ENCODE data around the gene ZBTB42. TPM values are rescaled to one million over a fixed set of nuclear protein-coding genes. Genes with fewer than 3 reads are reported as not detected.
A peak's percentile ranks its signal among the peaks of the same experiment; 100 is the strongest.

The ZBTB42 gene
- total and polyA plus RNA-seq, 2 of the 13 experiments (the other 11 are each of a cell fraction or from before 2014, with no cell fraction given): 2.8 to 4.2 TPM

GRCh38 chr14:104800015-104800770 is 708 bp upstream of the ZBTB42 start (continued):
- TF ChIP-seq ARNT2 (CRISPR knock-in tag; IDR thresholded peaks at IDR 0.05; ENCODE audit: low read depth): no peak
- peak; percentile 56; the same call in 1 of the 2 replicates for TF ChIP-seq IRF9 (CRISPR knock-in tag; IDR thresholded peaks at IDR 0.05; ENCODE audit: borderline replicate concordance)
- TF ChIP-seq NFKBIZ (CRISPR knock-in tag; IDR thresholded peaks at IDR 0.05): no peak
- TF ChIP-seq, protein P1, sequence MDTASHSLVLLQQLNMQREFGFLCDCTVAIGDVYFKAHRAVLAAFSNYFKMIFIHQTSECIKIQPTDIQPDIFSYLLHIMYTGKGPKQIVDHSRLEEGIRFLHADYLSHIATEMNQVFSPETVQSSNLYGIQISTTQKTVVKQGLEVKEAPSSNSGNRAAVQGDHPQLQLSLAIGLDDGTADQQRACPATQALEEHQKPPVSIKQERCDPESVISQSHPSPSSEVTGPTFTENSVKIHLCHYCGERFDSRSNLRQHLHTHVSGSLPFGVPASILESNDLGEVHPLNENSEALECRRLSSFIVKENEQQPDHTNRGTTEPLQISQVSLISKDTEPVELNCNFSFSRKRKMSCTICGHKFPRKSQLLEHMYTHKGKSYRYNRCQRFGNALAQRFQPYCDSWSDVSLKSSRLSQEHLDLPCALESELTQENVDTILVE (CRISPR knock-in tag; IDR thresholded peaks at IDR 0.05): peak; percentile 87; the same call in 1 of the 2 replicates
- TF ChIP-seq PRMT3 (CRISPR knock-in tag; IDR thresholded peaks at IDR 0.05; ENCODE audit: borderline replicate concordance, low read depth): no peak
- 0 out of 2 replicates have a peak, but pooled peaks have one; percentile 30 for TF ChIP-seq ELF4 (CRISPR knock-in tag; IDR thresholded peaks at IDR 0.05; ENCODE audit: borderline replicate concordance)
- TF ChIP-seq, protein P2, sequence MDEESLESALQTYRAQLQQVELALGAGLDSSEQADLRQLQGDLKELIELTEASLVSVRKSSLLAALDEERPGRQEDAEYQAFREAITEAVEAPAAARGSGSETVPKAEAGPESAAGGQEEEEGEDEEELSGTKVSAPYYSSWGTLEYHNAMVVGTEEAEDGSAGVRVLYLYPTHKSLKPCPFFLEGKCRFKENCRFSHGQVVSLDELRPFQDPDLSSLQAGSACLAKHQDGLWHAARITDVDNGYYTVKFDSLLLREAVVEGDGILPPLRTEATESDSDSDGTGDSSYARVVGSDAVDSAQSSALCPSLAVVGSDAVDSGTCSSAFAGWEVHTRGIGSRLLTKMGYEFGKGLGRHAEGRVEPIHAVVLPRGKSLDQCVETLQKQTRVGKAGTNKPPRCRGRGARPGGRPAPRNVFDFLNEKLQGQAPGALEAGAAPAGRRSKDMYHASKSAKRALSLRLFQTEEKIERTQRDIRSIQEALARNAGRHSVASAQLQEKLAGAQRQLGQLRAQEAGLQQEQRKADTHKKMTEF (CRISPR knock-in tag; IDR thresholded peaks at IDR 0.05): peak; percentile 22; the same call in 1 of the 2 replicates
- peak; percentile 17; the same call in 1 of the 2 replicates for TF ChIP-seq ZNF460 (CRISPR knock-in tag; IDR thresholded peaks at IDR 0.05; ENCODE audit: borderline replicate concordance)
- TF ChIP-seq DNMT1 (CRISPR knock-in tag; IDR thresholded peaks at IDR 0.05): no peak
- peak; percentile 73 for TF ChIP-seq GABPB1 (CRISPR knock-in tag; IDR thresholded peaks at IDR 0.05)
- TF ChIP-seq NR2F6 (IDR thresholded peaks at IDR 0.05): no peak
- TF ChIP-seq NR2F6 (CRISPR knock-in tag; IDR thresholded peaks at IDR 0.05): peak; percentile 28; the same call in 1 of the 2 replicates
- peak; percentile 36; the same call in 1 of the 2 replicates for TF ChIP-seq CBFB (CRISPR knock-in tag; IDR thresholded peaks at IDR 0.05)

All from HepG2 (cell line).